HCT116 (cell line): ENCODE data around the gene FAM98C. TPM values are rescaled to one million over a fixed set of nuclear protein-coding genes. Genes with fewer than 3 reads are reported as not detected.

ENCODE experiments used
- ATAC-seq: fragments of 200-7000 bp; cut with Tn5 transposase; 2 replicates; pipeline ENCODE4 v1.9.1; 2020; ENCODE audit warnings: mild to moderate bottlenecking, moderate library complexity
- BruUV-seq: library from RNA; stranded (reverse); fragments of 400-500 nt; replicated peaks from 2 replicates; lab custom pipeline; 2021; lab: Mats Ljungman, UMichigan
- CTCF ChIA-PET: fragments of 300-600 bp; sonication (Branson Sonifier 250); formaldehyde crosslinking; loops from one replicate; lab custom pipeline; 2021; ENCODE audit warnings: antibody characterized with exemption; lab: Charles Lee
- POLR2A ChIA-PET: fragments of 300-600, 350-600 bp; sonication (Branson Sonifier 250); formaldehyde crosslinking; loops from one replicate; lab custom pipeline; 2021; ENCODE audit warnings: antibody characterized with exemption; lab: Charles Lee
- RAD21 ChIA-PET, 2 experiments: fragments of 300-600 bp; sonication (Branson Sonifier 250); formaldehyde crosslinking; loops; one replicate each; lab custom pipeline; 2023; ENCODE audit warnings: low total read pairs in 2 of 2; ENCODE audit not compliant: uncharacterized antibody in 2 of 2, unreplicated experiment in 2 of 2, low non-redundant PET in 1 of 2; lab: Charles Lee
- DNase-seq: peaks from one replicate; pipeline ENCODE4 v3.0.0-alpha.2; 2010; ENCODE audit warnings: low read depth, low spot score
- H2AFZ ChIP-seq: fragments of 200-600 bp; shearing (Covaris generic), sonication (generic); 2 replicates; pipeline ENCODE4 v1.6.1; 2017; ENCODE audit warnings: low read depth, mixed run types, mixed read lengths, antibody characterized with exemption, low read length; ENCODE audit not compliant: poor library complexity, severe bottlenecking
- H3K27ac ChIP-seq: 2 replicates; pipeline ENCODE4 v1.5.1; 2012; ENCODE audit warnings: low read depth, low read length
- H3K27me3 ChIP-seq: fragments of 200-600 bp; sonication (generic); 2 replicates; pipeline ENCODE4 v1.6.1; 2016; ENCODE audit warnings: mixed run types, low read length, mixed read lengths; ENCODE audit not compliant: insufficient read depth
- H3K36me3 ChIP-seq, 2 experiments: fragments of 200-500 bp in 1 of 2; fragments of 200-600 bp in 1 of 2; sonication (Bioruptor generic) in 1 of 2; sonication (generic) in 1 of 2; 2 replicates each; pipeline versions ENCODE4 v1.5.1 to v1.6.1; 2014 to 2016; ENCODE audit warnings: low read length in 2 of 2, inconsistent platforms in 1 of 2, mixed read lengths in 1 of 2, mixed run types in 1 of 2; ENCODE audit not compliant: insufficient read depth in 2 of 2, control insufficient read depth in 1 of 2
- H3K4me1 ChIP-seq, 2 experiments: fragments of 200-600 bp in 1 of 2; sonication (generic) in 1 of 2; 2 replicates each; pipeline versions ENCODE4 v1.5.1 to v1.6.1; 2012 to 2017; ENCODE audit warnings: low read length in 2 of 2, inconsistent platforms in 1 of 2, mild to moderate bottlenecking in 1 of 2, mixed read lengths in 1 of 2, mixed run types in 1 of 2, moderate library complexity in 1 of 2; ENCODE audit not compliant: insufficient read depth in 2 of 2, control insufficient read depth in 1 of 2
- H3K4me2 ChIP-seq: fragments of 200-600 bp; sonication (generic); 2 replicates; pipeline ENCODE4 v1.6.1; 2017; ENCODE audit warnings: mixed run types, low read length, mixed read lengths
- H3K4me3 ChIP-seq, 2 experiments: fragments of 200-600 bp in 1 of 2; sonication (generic) in 1 of 2; replicated peaks in 1 of 2; 2 replicates each; pipeline ENCODE4 v1.5.1; 2011 to 2016; ENCODE audit warnings: low read length in 2 of 2, control low read depth in 1 of 2, low read depth in 1 of 2, mild to moderate bottlenecking in 1 of 2, mixed read lengths in 1 of 2, mixed run types in 1 of 2
- H3K79me2 ChIP-seq: fragments of 200-600 bp; sonication (generic); 2 replicates; pipeline ENCODE4 v1.6.1; 2017; ENCODE audit warnings: mild to moderate bottlenecking, mixed run types, low read length, moderate library complexity, mixed read lengths; ENCODE audit not compliant: insufficient read depth
- H3K9ac ChIP-seq: fragments of 200-600 bp; sonication (generic); 2 replicates; pipeline ENCODE4 v1.6.1; 2016; ENCODE audit warnings: low read length, mixed read lengths
- H3K9me2 ChIP-seq: fragments of 200-600 bp; sonication (generic), shearing (Covaris generic); 2 replicates; pipeline ENCODE4 v1.6.1; 2017; ENCODE audit warnings: mixed run types, mild to moderate bottlenecking, moderate library complexity; ENCODE audit not compliant: insufficient read depth
- H3K9me3 ChIP-seq, 2 experiments: fragments of 200-500 bp in 1 of 2; fragments of 200-600 bp in 1 of 2; sonication (Bioruptor generic) in 1 of 2; sonication (generic) in 1 of 2; 2 replicates each; pipeline ENCODE4 v1.6.1; 2014 to 2017; ENCODE audit warnings: low read length in 2 of 2, mixed read lengths in 2 of 2, inconsistent platforms in 1 of 2, low read depth in 1 of 2, mild to moderate bottlenecking in 1 of 2, mixed run types in 1 of 2, moderate library complexity in 1 of 2; ENCODE audit not compliant: control insufficient read depth in 1 of 2, insufficient read depth in 1 of 2
- H4K20me1 ChIP-seq: fragments of 200-600 bp; sonication (generic), shearing (Covaris generic); 2 replicates; pipeline ENCODE4 v1.6.1; 2017; ENCODE audit warnings: mixed run types, mild to moderate bottlenecking, moderate library complexity; ENCODE audit not compliant: insufficient read depth
- CBX3 ChIP-seq: IDR thresholded peaks from 2 replicates; pipeline ENCODE4 v1.6.1; 2012; ENCODE audit warnings: low read depth
- EGR1 ChIP-seq: IDR thresholded peaks from 2 replicates; pipeline ENCODE4 v1.6.1; 2012; ENCODE audit warnings: low read depth
- ELF1 ChIP-seq: IDR thresholded peaks from 2 replicates; pipeline ENCODE4 v1.6.1; 2012; ENCODE audit warnings: low read depth, borderline replicate concordance
- EZH2 ChIP-seq: fragments of 200-600 bp; sonication (generic); IDR thresholded peaks from 2 replicates; pipeline ENCODE4 v1.6.1; 2017; ENCODE audit warnings: antibody characterized with exemption, mixed run types
- JUND ChIP-seq: IDR thresholded peaks from 2 replicates; pipeline ENCODE4 v1.6.1; 2012
- POLR2AphosphoS5 ChIP-seq: IDR thresholded peaks from 2 replicates; pipeline ENCODE4 v1.6.1; 2011; ENCODE audit warnings: mild to moderate bottlenecking, low read depth, low read length, moderate library complexity
- RAD21 ChIP-seq: IDR thresholded peaks from 2 replicates; pipeline ENCODE4 v1.6.1; 2012; ENCODE audit warnings: low read depth, mild to moderate bottlenecking
- YY1 ChIP-seq: IDR thresholded peaks from 2 replicates; pipeline ENCODE4 v1.6.1; 2011; ENCODE audit warnings: low read length, low read depth, moderate library complexity, mild to moderate bottlenecking; ENCODE audit not compliant: insufficient replicate concordance; ENCODE audit errors: extremely low read depth
- ZNF274 ChIP-seq: fragments of 200-500 bp; sonication (Bioruptor generic); IDR thresholded peaks from 2 replicates; pipeline ENCODE4 v1.6.1; 2014; ENCODE audit warnings: mild to moderate bottlenecking, low read depth, low read length, inconsistent platforms
- intact Hi-C: fragments of 100-400 bp; cut with micrococcal nuclease; formaldehyde crosslinking; loops from 2 replicates; pipeline ENCODE4 v1.10.0; 2022
- total RNA-seq: library from RNA; stranded (reverse); gene quantifications from one replicate; pipeline ENCODE4 v1.2.1, GENCODE V29; 2021; ENCODE audit not compliant: unreplicated experiment
- TF ChIP-seq, protein P1 (sequence below): IDR thresholded peaks from 2 replicates; pipeline ENCODE4 v1.6.1; 2012

FAM98C gene
- total RNA-seq, 1 experiment from 2014 or later = 33.8 TPM

DNA sequence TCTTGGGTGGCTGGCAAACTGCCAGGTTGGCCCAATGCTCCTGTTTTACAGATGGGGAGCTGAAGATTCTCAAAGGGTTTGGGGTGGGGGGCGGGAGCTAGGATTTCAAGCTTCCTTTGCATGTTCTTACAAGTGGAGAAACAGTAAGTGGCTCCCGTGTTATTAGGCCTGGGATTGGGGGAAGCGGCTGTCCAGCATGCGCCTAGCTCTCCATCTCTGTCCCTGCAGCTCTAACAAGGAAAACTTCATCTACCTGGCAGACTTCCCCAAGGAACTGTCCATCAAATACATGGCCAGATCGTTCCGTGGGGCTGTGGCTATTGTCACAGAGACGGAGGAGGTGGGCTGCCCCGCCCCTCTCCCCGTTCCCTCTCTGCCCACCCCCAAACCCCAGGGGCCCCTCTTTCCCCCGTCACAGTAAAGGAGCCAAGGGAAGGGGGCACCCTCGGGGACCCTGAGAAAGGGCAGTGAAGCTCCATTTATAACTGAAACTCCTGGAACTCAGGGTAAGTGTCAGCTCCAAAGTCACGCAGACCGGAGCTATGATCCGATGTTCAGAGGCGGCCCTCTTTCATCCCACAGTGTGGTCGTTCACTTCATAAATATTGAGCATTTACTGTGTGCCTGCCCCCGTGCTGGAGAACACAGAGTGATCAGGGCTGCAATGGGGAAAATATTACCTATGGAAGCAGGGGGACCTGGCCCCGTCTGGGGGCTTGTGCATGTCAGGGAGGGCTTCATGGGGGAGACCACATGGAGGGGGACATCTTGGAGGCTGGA is 43.5 kb upstream of the FAM98C start:
- intact Hi-C loops = no loop called here
- H3K27ac ChIP-seq = no peak overlapping the region
- H2AFZ ChIP-seq = no peak overlapping the region
- no peak overlapping the region for H3K4me3 ChIP-seq
- peaks cover 8 to 20% of the 10 kb centered on the region in 2 experiments; a peak in 3 of 4 replicates for H3K4me1 ChIP-seq
- no peak overlapping the region for H3K4me2 ChIP-seq
- ChIA-PET RAD21 (no interaction called here), CTCF (no interaction called here), POLR2A (no interaction called here)
- ATAC-seq (no peak), DNase-seq (no peak)
- TF ChIP-seq JUND (no peak), CBX3 (no peak), POLR2AphosphoS5 (no peak), RAD21 (no peak), YY1 (no peak), EGR1 (no peak)
- no peak overlapping the region for H3K9ac ChIP-seq
- no peaks in the 10 kb centered on the region for H3K79me2 ChIP-seq
- no TSS peak for BruUV-seq
- H3K36me3 ChIP-seq = no peaks in the 10 kb centered on the region
- peaks cover 11% of the 10 kb centered on the region; the same call in 1 of the 2 replicates for H3K27me3 ChIP-seq
- H3K9me2 ChIP-seq = no peaks in the 10 kb centered on the region
- H3K9me3 ChIP-seq = no peaks in the 10 kb centered on the region
- no peaks in the 10 kb centered on the region for H4K20me1 ChIP-seq

GRCh38 chr19:38360351-38360750 is 42.5 kb upstream of the FAM98C start:
- H3K4me3 ChIP-seq = no peak overlapping the region
- H4K20me1 ChIP-seq = no peaks in the 10 kb centered on the region
- CTCF ChIA-PET = no interaction called here
- H3K4me1 ChIP-seq = peaks cover 8 to 20% of the 10 kb centered on the region in 2 experiments; a peak in 3 of 4 replicates
- H3K9ac ChIP-seq = no peak overlapping the region
- TF ChIP-seq, protein P1, sequence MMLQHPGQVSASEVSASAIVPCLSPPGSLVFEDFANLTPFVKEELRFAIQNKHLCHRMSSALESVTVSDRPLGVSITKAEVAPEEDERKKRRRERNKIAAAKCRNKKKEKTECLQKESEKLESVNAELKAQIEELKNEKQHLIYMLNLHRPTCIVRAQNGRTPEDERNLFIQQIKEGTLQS = no peak
- TF ChIP-seq CBX3 = no peak
- TF ChIP-seq EZH2 = no peak
- TF ChIP-seq ZNF274 = no peak
- no peak for TF ChIP-seq ELF1
- intact Hi-C loops = no loop called here
- peaks cover 11% of the 10 kb centered on the region; the same call in 1 of the 2 replicates for H3K27me3 ChIP-seq
- no peak overlapping the region for H3K27ac ChIP-seq
- ATAC-seq = no peak
- DNase-seq = no peak
- RAD21 ChIA-PET = no interaction called here
- H3K79me2 ChIP-seq = no peaks in the 10 kb centered on the region
- H3K9me2 ChIP-seq = no peaks in the 10 kb centered on the region
- H3K9me3 ChIP-seq = no peaks in the 10 kb centered on the region
- H2AFZ ChIP-seq = no peak overlapping the region
- no TSS peak for BruUV-seq
- POLR2A ChIA-PET = no interaction called here
- no peak overlapping the region for H3K4me2 ChIP-seq
- H3K36me3 ChIP-seq = no peaks in the 10 kb centered on the region
